ENCODE data around the gene UROC1.

Gene UROC1

GRCh38 chr3:126507886-126508285 lies 9.7 kb downstream of the UROC1 start:
- Histone ChIP-seq H3K4me1 (ENCODE audit: control insufficient read depth in 2 of 2, insufficient read depth in 2 of 2, low read length in 2 of 2) (no peaks in the 10 kb centered on the region), H3K9me3 (ENCODE audit: control insufficient read depth in 2 of 2, low read length in 2 of 2) (no peaks in the 10 kb centered on the region), H3K4me3 (ENCODE audit: low read length in 2 of 2) (no peak overlapping the region), H3K9ac (ENCODE audit: low read depth in 1 of 2, low read length in 2 of 2) (no peak overlapping the region), H3K36me3 (ENCODE audit: control insufficient read depth in 2 of 2, insufficient read depth in 2 of 2, low read length in 2 of 2) (no peaks in the 10 kb centered on the region), H3K27ac (ENCODE audit: low read depth in 2 of 2, low read length in 2 of 2) (no peak overlapping the region), H3K27me3 (ENCODE audit: control insufficient read depth in 2 of 2, insufficient read depth in 2 of 2, low read length in 2 of 2) (no peaks in the 10 kb centered on the region)

- Histone ChIP-seq H3K27ac (ENCODE audit: low read depth in 2 of 2, low read length in 2 of 2) (no peak overlapping the region), H3K27me3 (ENCODE audit: control insufficient read depth in 2 of 2, insufficient read depth in 2 of 2, low read length in 2 of 2) (no peaks in the 10 kb centered on the region), H3K9ac (ENCODE audit: low read depth in 1 of 2, low read length in 2 of 2) (no peak overlapping the region), H3K36me3 (ENCODE audit: control insufficient read depth in 2 of 2, insufficient read depth in 2 of 2, low read length in 2 of 2) (no peaks in the 10 kb centered on the region), H3K4me1 (ENCODE audit: control insufficient read depth in 2 of 2, insufficient read depth in 2 of 2, low read length in 2 of 2) (no peaks in the 10 kb centered on the region), H3K9me3 (ENCODE audit: control insufficient read depth in 2 of 2, low read length in 2 of 2) (no peaks in the 10 kb centered on the region), H3K4me3 (ENCODE audit: low read length in 2 of 2) (no peak overlapping the region)
Observed at GRCh38 chr3:126503701-126504100, 13.9 kb downstream of the UROC1 start.

- H3K9me3 ChIP-seq (ENCODE audit: control insufficient read depth in 2 of 2, low read length in 2 of 2) = no peaks in the 10 kb centered on the region
- H3K27me3 ChIP-seq (ENCODE audit: control insufficient read depth in 2 of 2, insufficient read depth in 2 of 2, low read length in 2 of 2) = no peaks in the 10 kb centered on the region
- H3K4me3 ChIP-seq (ENCODE audit: low read length in 2 of 2) = no peak overlapping the region
- no peaks in the 10 kb centered on the region for H3K36me3 ChIP-seq (ENCODE audit: control insufficient read depth in 2 of 2, insufficient read depth in 2 of 2, low read length in 2 of 2)
- H3K9ac ChIP-seq (ENCODE audit: low read depth in 1 of 2, low read length in 2 of 2) = no peak overlapping the region
- no peaks in the 10 kb centered on the region for H3K4me1 ChIP-seq (ENCODE audit: control insufficient read depth in 2 of 2, insufficient read depth in 2 of 2, low read length in 2 of 2)
- H3K27ac ChIP-seq (ENCODE audit: low read depth in 2 of 2, low read length in 2 of 2) = no peak overlapping the region
Observed at GRCh38 chr3:126502656-126503055, 14.9 kb downstream of the UROC1 start.

GRCh38 chr3:126501736-126502135 lies 15.8 kb downstream of the UROC1 start:
- H3K36me3 ChIP-seq (ENCODE audit: control insufficient read depth in 2 of 2, insufficient read depth in 2 of 2, low read length in 2 of 2) = no peaks in the 10 kb centered on the region
- H3K9ac ChIP-seq (ENCODE audit: low read depth in 1 of 2, low read length in 2 of 2) = no peak overlapping the region
- H3K27me3 ChIP-seq (ENCODE audit: control insufficient read depth in 2 of 2, insufficient read depth in 2 of 2, low read length in 2 of 2) = no peaks in the 10 kb centered on the region
- no peak overlapping the region for H3K4me3 ChIP-seq (ENCODE audit: low read length in 2 of 2)
- H3K27ac ChIP-seq (ENCODE audit: low read depth in 2 of 2, low read length in 2 of 2) = no peak overlapping the region
- H3K4me1 ChIP-seq (ENCODE audit: control insufficient read depth in 2 of 2, insufficient read depth in 2 of 2, low read length in 2 of 2) = no peaks in the 10 kb centered on the region
- no peaks in the 10 kb centered on the region for H3K9me3 ChIP-seq (ENCODE audit: control insufficient read depth in 2 of 2, low read length in 2 of 2)

GRCh38 chr3:126501054-126501453 lies 16.5 kb downstream of the UROC1 start:
- Histone ChIP-seq H3K4me1 (ENCODE audit: control insufficient read depth in 2 of 2, insufficient read depth in 2 of 2, low read length in 2 of 2) (no peaks in the 10 kb centered on the region), H3K36me3 (ENCODE audit: control insufficient read depth in 2 of 2, insufficient read depth in 2 of 2, low read length in 2 of 2) (no peaks in the 10 kb centered on the region), H3K9me3 (ENCODE audit: control insufficient read depth in 2 of 2, low read length in 2 of 2) (no peaks in the 10 kb centered on the region), H3K4me3 (ENCODE audit: low read length in 2 of 2) (no peak overlapping the region), H3K27me3 (ENCODE audit: control insufficient read depth in 2 of 2, insufficient read depth in 2 of 2, low read length in 2 of 2) (no peaks in the 10 kb centered on the region), H3K9ac (ENCODE audit: low read depth in 1 of 2, low read length in 2 of 2) (no peak overlapping the region), H3K27ac (ENCODE audit: low read depth in 2 of 2, low read length in 2 of 2) (no peak overlapping the region)

- H3K27ac ChIP-seq (ENCODE audit: low read depth in 2 of 2, low read length in 2 of 2) = no peak overlapping the region
- no peaks in the 10 kb centered on the region for H3K27me3 ChIP-seq (ENCODE audit: control insufficient read depth in 2 of 2, insufficient read depth in 2 of 2, low read length in 2 of 2)
- no peak overlapping the region for H3K4me3 ChIP-seq (ENCODE audit: low read length in 2 of 2)
- no peaks in the 10 kb centered on the region for H3K36me3 ChIP-seq (ENCODE audit: control insufficient read depth in 2 of 2, insufficient read depth in 2 of 2, low read length in 2 of 2)
- no peak overlapping the region for H3K9ac ChIP-seq (ENCODE audit: low read depth in 1 of 2, low read length in 2 of 2)
- H3K4me1 ChIP-seq (ENCODE audit: control insufficient read depth in 2 of 2, insufficient read depth in 2 of 2, low read length in 2 of 2) = no peaks in the 10 kb centered on the region
- H3K9me3 ChIP-seq (ENCODE audit: control insufficient read depth in 2 of 2, low read length in 2 of 2) = no peaks in the 10 kb centered on the region
Observed at GRCh38 chr3:126500016-126500415, 17.6 kb downstream of the UROC1 start.

- Histone ChIP-seq H3K27ac (ENCODE audit: low read depth in 2 of 2, low read length in 2 of 2) (no peak overlapping the region), H3K27me3 (ENCODE audit: control insufficient read depth in 2 of 2, insufficient read depth in 2 of 2, low read length in 2 of 2) (no peaks in the 10 kb centered on the region), H3K9me3 (ENCODE audit: control insufficient read depth in 2 of 2, low read length in 2 of 2) (no peaks in the 10 kb centered on the region), H3K36me3 (ENCODE audit: control insufficient read depth in 2 of 2, insufficient read depth in 2 of 2, low read length in 2 of 2) (no peaks in the 10 kb centered on the region), H3K9ac (ENCODE audit: low read depth in 1 of 2, low read length in 2 of 2) (no peak overlapping the region), H3K4me3 (ENCODE audit: low read length in 2 of 2) (no peak overlapping the region), H3K4me1 (ENCODE audit: control insufficient read depth in 2 of 2, insufficient read depth in 2 of 2, low read length in 2 of 2) (no peaks in the 10 kb centered on the region)
Observed at GRCh38 chr3:126499401-126499800, 18.2 kb downstream of the UROC1 start.

- Histone ChIP-seq H3K4me1 (ENCODE audit: control insufficient read depth in 2 of 2, insufficient read depth in 2 of 2, low read length in 2 of 2) (no peaks in the 10 kb centered on the region), H3K9ac (ENCODE audit: low read depth in 1 of 2, low read length in 2 of 2) (no peak overlapping the region), H3K27ac (ENCODE audit: low read depth in 2 of 2, low read length in 2 of 2) (no peak overlapping the region), H3K4me3 (ENCODE audit: low read length in 2 of 2) (no peak overlapping the region), H3K36me3 (ENCODE audit: control insufficient read depth in 2 of 2, insufficient read depth in 2 of 2, low read length in 2 of 2) (no peaks in the 10 kb centered on the region), H3K27me3 (ENCODE audit: control insufficient read depth in 2 of 2, insufficient read depth in 2 of 2, low read length in 2 of 2) (no peaks in the 10 kb centered on the region), H3K9me3 (ENCODE audit: control insufficient read depth in 2 of 2, low read length in 2 of 2) (no peaks in the 10 kb centered on the region)
Observed at GRCh38 chr3:126498929-126499328, 18.6 kb downstream of the UROC1 start.

GRCh38 chr3:126498461-126498860 lies 19.1 kb downstream of the UROC1 start:
- Histone ChIP-seq H3K27ac (ENCODE audit: low read depth in 2 of 2, low read length in 2 of 2) (no peak overlapping the region), H3K27me3 (ENCODE audit: control insufficient read depth in 2 of 2, insufficient read depth in 2 of 2, low read length in 2 of 2) (no peaks in the 10 kb centered on the region), H3K9ac (ENCODE audit: low read depth in 1 of 2, low read length in 2 of 2) (no peak overlapping the region), H3K9me3 (ENCODE audit: control insufficient read depth in 2 of 2, low read length in 2 of 2) (no peaks in the 10 kb centered on the region), H3K36me3 (ENCODE audit: control insufficient read depth in 2 of 2, insufficient read depth in 2 of 2, low read length in 2 of 2) (no peaks in the 10 kb centered on the region), H3K4me1 (ENCODE audit: control insufficient read depth in 2 of 2, insufficient read depth in 2 of 2, low read length in 2 of 2) (no peaks in the 10 kb centered on the region), H3K4me3 (ENCODE audit: low read length in 2 of 2) (no peak overlapping the region)

GRCh38 chr3:126497956-126498355 lies 19.6 kb downstream of the UROC1 start:
- H3K36me3 ChIP-seq (ENCODE audit: control insufficient read depth in 2 of 2, insufficient read depth in 2 of 2, low read length in 2 of 2) = no peaks in the 10 kb centered on the region

More at GRCh38 chr3:126497956-126498355, 19.6 kb downstream of the UROC1 start:
- Histone ChIP-seq H3K27ac (ENCODE audit: low read depth in 2 of 2, low read length in 2 of 2) (no peak overlapping the region), H3K27me3 (ENCODE audit: control insufficient read depth in 2 of 2, insufficient read depth in 2 of 2, low read length in 2 of 2) (no peaks in the 10 kb centered on the region), H3K9ac (ENCODE audit: low read depth in 1 of 2, low read length in 2 of 2) (no peak overlapping the region), H3K4me3 (ENCODE audit: low read length in 2 of 2) (no peak overlapping the region), H3K4me1 (ENCODE audit: control insufficient read depth in 2 of 2, insufficient read depth in 2 of 2, low read length in 2 of 2) (no peaks in the 10 kb centered on the region), H3K9me3 (ENCODE audit: control insufficient read depth in 2 of 2, low read length in 2 of 2) (no peaks in the 10 kb centered on the region)

Measured in mucosa of rectum (tissue), 2 donors.